HEK293 (cell line): ENCODE data around the gene THUMPD2.

Source experiments
- MYNN ChIP-seq: fragments of 450-650 bp; formaldehyde crosslinking; IDR thresholded peaks from 2 replicates; pipeline ENCODE4 v1.5.1; 2016; ENCODE audit warnings: missing biosample characterization, missing genetic modification characterization, borderline replicate concordance
- SETDB1 ChIP-seq: IDR thresholded peaks from one replicate; pipeline ENCODE4 v1.6.1; 2017; ENCODE audit warnings: mild to moderate bottlenecking, low read length, moderate library complexity, mixed read lengths; ENCODE audit not compliant: insufficient read length
- ZBTB1 ChIP-seq: fragments of 450-650 bp; formaldehyde crosslinking; IDR thresholded peaks from 2 replicates; pipeline ENCODE4 v1.5.1; 2016; ENCODE audit warnings: missing biosample characterization, missing genetic modification characterization
- ZNF121 ChIP-seq: fragments of 450-650 bp; formaldehyde crosslinking; IDR thresholded peaks from 2 replicates; pipeline ENCODE4 v1.5.1; 2016; ENCODE audit warnings: missing biosample characterization, missing genetic modification characterization
- ZNF175 ChIP-seq: fragments of 450-650 bp; formaldehyde crosslinking; IDR thresholded peaks from 2 replicates; pipeline ENCODE4 v1.5.1; 2016; ENCODE audit warnings: missing biosample characterization, missing genetic modification characterization
- ZNF561 ChIP-seq: fragments of 450-650 bp; IDR thresholded peaks from 2 replicates; pipeline ENCODE4 v1.5.1; 2018; ENCODE audit warnings: missing biosample characterization, missing genetic modification characterization, borderline replicate concordance
- ZXDB ChIP-seq: fragments of 450-650 bp; formaldehyde crosslinking; IDR thresholded peaks from 2 replicates; pipeline ENCODE4 v1.5.1; 2016; ENCODE audit warnings: missing biosample characterization, missing genetic modification characterization
- TF ChIP-seq, protein P1 (sequence below): fragments of 450-650 bp; formaldehyde crosslinking; IDR thresholded peaks from 2 replicates; pipeline ENCODE4 v1.5.1; 2016; ENCODE audit warnings: missing biosample characterization, missing genetic modification characterization
- TF ChIP-seq, protein P2 (sequence below): fragments of 450-650 bp; formaldehyde crosslinking; IDR thresholded peaks from 2 replicates; pipeline ENCODE4 v1.5.1; 2017; ENCODE audit warnings: missing biosample characterization, missing genetic modification characterization

- TF ChIP-seq, protein P1, sequence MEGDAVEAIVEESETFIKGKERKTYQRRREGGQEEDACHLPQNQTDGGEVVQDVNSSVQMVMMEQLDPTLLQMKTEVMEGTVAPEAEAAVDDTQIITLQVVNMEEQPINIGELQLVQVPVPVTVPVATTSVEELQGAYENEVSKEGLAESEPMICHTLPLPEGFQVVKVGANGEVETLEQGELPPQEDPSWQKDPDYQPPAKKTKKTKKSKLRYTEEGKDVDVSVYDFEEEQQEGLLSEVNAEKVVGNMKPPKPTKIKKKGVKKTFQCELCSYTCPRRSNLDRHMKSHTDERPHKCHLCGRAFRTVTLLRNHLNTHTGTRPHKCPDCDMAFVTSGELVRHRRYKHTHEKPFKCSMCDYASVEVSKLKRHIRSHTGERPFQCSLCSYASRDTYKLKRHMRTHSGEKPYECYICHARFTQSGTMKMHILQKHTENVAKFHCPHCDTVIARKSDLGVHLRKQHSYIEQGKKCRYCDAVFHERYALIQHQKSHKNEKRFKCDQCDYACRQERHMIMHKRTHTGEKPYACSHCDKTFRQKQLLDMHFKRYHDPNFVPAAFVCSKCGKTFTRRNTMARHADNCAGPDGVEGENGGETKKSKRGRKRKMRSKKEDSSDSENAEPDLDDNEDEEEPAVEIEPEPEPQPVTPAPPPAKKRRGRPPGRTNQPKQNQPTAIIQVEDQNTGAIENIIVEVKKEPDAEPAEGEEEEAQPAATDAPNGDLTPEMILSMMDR (tag by site-specific recombination): no peak
- no peak for TF ChIP-seq ZBTB1 (tag by site-specific recombination)
- TF ChIP-seq MYNN (tag by site-specific recombination): no peak
- no peak for TF ChIP-seq ZNF561 (tag by site-specific recombination)
- no peak for TF ChIP-seq ZNF175 (tag by site-specific recombination)
- TF ChIP-seq ZNF121 (tag by site-specific recombination): no peak
- TF ChIP-seq, protein P2, sequence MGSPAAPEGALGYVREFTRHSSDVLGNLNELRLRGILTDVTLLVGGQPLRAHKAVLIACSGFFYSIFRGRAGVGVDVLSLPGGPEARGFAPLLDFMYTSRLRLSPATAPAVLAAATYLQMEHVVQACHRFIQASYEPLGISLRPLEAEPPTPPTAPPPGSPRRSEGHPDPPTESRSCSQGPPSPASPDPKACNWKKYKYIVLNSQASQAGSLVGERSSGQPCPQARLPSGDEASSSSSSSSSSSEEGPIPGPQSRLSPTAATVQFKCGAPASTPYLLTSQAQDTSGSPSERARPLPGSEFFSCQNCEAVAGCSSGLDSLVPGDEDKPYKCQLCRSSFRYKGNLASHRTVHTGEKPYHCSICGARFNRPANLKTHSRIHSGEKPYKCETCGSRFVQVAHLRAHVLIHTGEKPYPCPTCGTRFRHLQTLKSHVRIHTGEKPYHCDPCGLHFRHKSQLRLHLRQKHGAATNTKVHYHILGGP (tag by site-specific recombination): no peak
- TF ChIP-seq SETDB1: no peak
- no peak for TF ChIP-seq ZXDB (tag by site-specific recombination)
Measured at GRCh38 chr2:39730685-39731302, 48.3 kb downstream of the THUMPD2 start.
